Small intestine (tissue), 7 donors: ENCODE data around the gene NOP9. TPM values are rescaled to one million over a fixed set of nuclear protein-coding genes. Genes with fewer than 3 reads are reported as not detected.

Source experiments
- DNase-seq, 2 donors: peaks; one replicate each; pipeline versions ENCODE4 v3.0.0 to v3.0.0-alpha.2; 2013
- FAIRE-seq: peaks from 2 replicates; lab custom pipeline; 2012; peaks lifted over from hg19 to GRCh38; lab: Jason Lieb, UNC
- H3K27ac ChIP-seq, 3 donors: one replicate each; pipeline ENCODE4 v1.5.1; 2013; ENCODE audit warnings: low read length in 2 of 3, mild to moderate bottlenecking in 2 of 3, control low read depth in 1 of 3, inconsistent platforms in 1 of 3, low read depth in 1 of 3, moderate library complexity in 1 of 3
- H3K27me3 ChIP-seq, 3 donors: one replicate each; pipeline ENCODE4 v1.6.1; 2013; ENCODE audit warnings: low read length in 3 of 3, inconsistent platforms in 1 of 3; ENCODE audit not compliant: control insufficient read depth in 3 of 3, insufficient read depth in 3 of 3
- H3K36me3 ChIP-seq, 3 donors: one replicate each; pipeline ENCODE4 v1.6.1; 2013; ENCODE audit warnings: low read length in 3 of 3, inconsistent platforms in 1 of 3, low read depth in 1 of 3, mild to moderate bottlenecking in 1 of 3, moderate library complexity in 1 of 3; ENCODE audit not compliant: control insufficient read depth in 3 of 3, insufficient read depth in 2 of 3
- H3K4me1 ChIP-seq, 3 donors: one replicate each; pipeline ENCODE4 v1.6.1; 2013; ENCODE audit warnings: low read length in 2 of 3, inconsistent platforms in 1 of 3, low read depth in 1 of 3, mild to moderate bottlenecking in 1 of 3, moderate library complexity in 1 of 3; ENCODE audit not compliant: control insufficient read depth in 3 of 3, insufficient read depth in 2 of 3
- H3K4me3 ChIP-seq, 3 donors: one replicate each; pipeline ENCODE4 v1.5.1; 2013; ENCODE audit warnings: low read length in 3 of 3, control low read depth in 1 of 3, inconsistent platforms in 1 of 3, low read depth in 1 of 3, mild to moderate bottlenecking in 1 of 3, moderate library complexity in 1 of 3
- H3K9me3 ChIP-seq, 2 donors: one replicate each; pipeline ENCODE4 v1.6.1; 2013; ENCODE audit warnings: low read depth in 1 of 2, low read length in 1 of 2; ENCODE audit not compliant: control insufficient read depth in 2 of 2, insufficient read depth in 1 of 2
- WGBS, 3 donors: extraction: QIAGEN DNeasy Blood & Tissue Kit; methylation state at CpG; one replicate each; pipeline ENCODE4 v1.1.7; 2013; 5-methylcytosine and 5-hydroxymethylcytosine counted together
- polyA plus RNA-seq, 4 donors: library from polyadenylated mRNA; stranded (reverse) in 3 of 4; unstranded in 1 of 4; fragments of 200-250 nt in 3 of 4; fragments of 120-200 nt in 1 of 4; gene quantifications; one replicate each; pipeline versions ENCODE4 v1.2.1 to v1.2.3, GENCODE V29; 2013
- donor health status: healthy with polysubstance abuse.
- donor health status: control.
- donor health status: control.
- donor health status: Bipolar disorder and iron deficiency.
- donor health status: healthy.

NOP9 gene
- polyA plus RNA-seq, 4 donors = 9.7 to 22.5 (median 16.0) TPM

DNA sequence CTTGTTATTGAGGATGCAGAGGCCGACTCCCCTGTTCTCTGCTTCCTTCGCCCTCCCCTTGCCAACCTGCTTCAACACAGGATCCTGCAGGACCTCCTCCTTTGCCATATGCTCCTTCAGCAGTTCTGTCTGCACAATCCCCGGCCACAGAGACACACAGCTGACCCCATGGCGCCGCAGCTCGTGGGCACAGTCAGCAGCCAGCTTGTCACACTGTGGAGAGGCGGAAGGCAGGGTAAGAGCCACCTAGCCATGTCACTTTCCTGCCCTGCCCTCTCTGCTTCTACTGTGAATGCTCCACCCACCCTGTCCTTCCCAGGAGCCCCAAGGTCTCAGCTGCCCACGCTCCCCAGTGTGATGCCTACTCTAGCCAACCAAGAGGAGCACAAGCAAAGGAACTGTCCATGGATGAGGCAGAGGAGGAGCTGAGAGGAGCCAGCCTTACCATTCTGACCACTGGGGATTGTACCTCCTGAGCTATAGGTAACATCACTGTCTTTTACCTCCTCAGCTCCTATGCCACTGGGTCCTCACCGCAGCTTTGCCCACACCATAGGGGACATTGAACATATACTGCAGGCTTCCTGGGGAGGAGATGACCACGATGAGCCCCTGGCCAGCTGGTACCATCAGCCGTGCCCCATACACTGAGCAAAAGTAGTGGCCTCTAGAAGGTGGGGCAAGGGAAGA, 7.4 kb upstream of the NOP9 start:
- Histone ChIP-seq H3K4me3 (no peak overlapping the region), H3K27me3 (no peaks in the 10 kb centered on the region), H3K9me3 (no peaks in the 10 kb centered on the region), H3K36me3 (peaks cover 5 to 68% (median 29%) of the 10 kb centered on the region in 3 donors), H3K4me1 (peaks cover 0 to 8% (median 0%) of the 10 kb centered on the region in 3 donors), H3K27ac (no peak overlapping the region)
- DNase-seq (no peak), FAIRE-seq (no peak)
- 93 to 96% (median 93%) methylated on average over 11 of the region's 11 CpGs for WGBS, 3 donors

DNA sequence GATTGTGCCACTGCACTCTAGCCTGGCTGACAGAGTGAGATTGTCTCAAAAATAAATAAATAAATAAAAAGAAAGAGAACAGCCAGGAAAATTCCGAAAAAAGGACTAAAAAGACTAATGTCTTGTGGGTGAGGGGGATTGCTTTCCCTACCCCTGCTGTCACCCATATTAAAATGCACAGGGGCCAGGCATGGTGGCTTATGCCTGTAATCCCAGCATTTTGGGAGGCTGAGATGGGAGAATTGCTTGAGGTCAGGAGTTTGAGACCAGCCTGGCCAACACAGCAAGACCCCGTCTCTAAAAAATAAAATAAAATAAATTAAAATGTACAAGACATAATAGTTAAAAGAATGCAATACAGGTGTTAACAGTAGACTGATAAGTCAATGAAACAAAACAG, 6.1 kb upstream of the NOP9 start:
- 91 to 96% (median 95%) methylated on average over 2 of the region's 2 CpGs for WGBS, 3 donors
- FAIRE-seq = no peak
- Histone ChIP-seq H3K27ac (no peak overlapping the region), H3K27me3 (no peaks in the 10 kb centered on the region), H3K4me1 (peaks cover 0 to 15% (median 0%) of the 10 kb centered on the region in 3 donors), H3K4me3 (no peak overlapping the region), H3K9me3 (no peaks in the 10 kb centered on the region), H3K36me3 (peaks cover 5 to 70% (median 29%) of the 10 kb centered on the region in 3 donors)
- no peak for DNase-seq

DNA sequence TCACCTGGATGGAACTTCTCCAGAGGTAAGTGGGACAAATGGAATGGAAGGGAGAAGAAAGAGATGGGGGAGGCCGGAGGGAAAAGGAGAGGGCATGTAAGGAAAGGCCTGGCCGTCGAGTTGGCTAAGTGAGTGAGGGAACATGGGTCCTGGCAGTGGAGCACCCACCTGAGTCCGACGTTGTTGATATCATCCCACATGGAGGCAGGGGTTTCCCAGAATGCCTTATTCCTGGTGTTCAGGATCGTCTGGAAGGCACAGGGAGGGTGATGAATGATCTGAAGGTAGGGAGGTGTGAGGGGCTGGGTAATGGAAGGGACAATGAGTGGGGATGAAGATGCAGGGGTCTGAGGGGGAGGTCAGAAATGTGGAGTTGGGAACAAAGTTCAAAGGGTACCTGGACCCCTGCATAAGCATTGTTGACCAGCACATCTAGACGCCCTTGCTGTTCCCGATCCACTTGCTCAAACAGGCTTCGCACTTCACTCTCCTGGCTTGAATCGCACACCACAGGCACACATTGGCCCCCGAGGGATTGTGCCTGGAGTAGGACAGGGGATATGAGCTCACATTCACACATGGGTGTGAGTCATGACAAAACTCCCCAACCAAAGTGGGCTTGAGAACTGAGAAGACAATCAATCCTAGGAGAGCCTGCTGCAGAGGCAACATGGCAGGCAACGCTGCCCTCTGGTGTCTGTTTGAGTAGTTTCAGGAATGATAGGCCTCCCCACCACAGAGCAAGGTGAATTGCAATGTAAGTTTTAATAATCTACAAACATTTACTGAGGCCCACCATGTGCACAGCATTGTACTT, 3.1 kb upstream of the NOP9 start:
- FAIRE-seq (no peak), DNase-seq (peak; percentile 72 to 77)
- 67% methylated on average over 12 of the region's 12 CpGs for WGBS, 3 donors
- Histone ChIP-seq H3K27me3 (no peaks in the 10 kb centered on the region), H3K4me3 (no peak overlapping the region), H3K27ac (peak overlapping the region in 1 of 3 donors; percentile 56), H3K4me1 (peaks cover 0 to 36% (median 0%) of the 10 kb centered on the region in 3 donors), H3K36me3 (peaks cover under 1 to 53% (median 16%) of the 10 kb centered on the region in 3 donors), H3K9me3 (no peaks in the 10 kb centered on the region)

DNA sequence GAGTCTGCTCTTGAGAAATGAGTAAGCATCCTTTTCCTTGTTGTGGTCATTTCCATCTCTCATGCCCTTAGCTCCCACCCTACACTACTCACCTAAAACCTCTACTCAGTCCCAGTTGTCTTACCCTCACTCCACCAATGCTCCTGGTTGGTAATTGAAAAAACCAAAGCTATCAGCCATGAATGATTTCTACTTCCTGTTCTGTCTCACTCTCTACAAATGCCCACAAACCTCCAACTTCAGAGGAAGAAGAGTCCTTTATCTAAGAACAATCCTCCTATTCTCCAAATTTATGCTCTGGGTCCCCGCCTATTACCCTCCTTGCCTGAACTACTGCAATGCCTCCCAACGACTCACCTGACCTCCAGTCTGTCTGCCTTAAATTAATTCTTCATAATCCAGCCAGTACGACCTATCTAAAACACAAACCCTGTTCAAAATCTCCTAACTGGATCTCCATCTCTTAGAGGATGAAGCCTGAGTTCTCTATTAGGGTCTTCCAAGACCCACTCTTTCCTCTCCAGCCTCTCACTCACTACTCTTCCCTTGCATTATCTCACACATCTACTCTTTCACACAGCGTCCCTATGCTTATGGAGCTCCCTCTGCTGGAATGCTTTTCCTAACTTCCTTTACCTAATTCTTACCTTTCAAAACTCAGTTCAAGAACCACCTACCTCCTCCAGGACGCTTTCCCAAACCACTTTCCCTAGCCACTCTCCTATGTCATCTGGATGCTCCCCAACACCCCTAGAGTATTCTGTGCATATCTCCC, 2.3 kb upstream of the NOP9 start:
- H3K4me3 ChIP-seq = peak overlapping the region in 1 of 3 donors; percentile 1
- H3K27ac ChIP-seq = peak overlapping the region in 1 of 3 donors; percentile 56
- H3K36me3 ChIP-seq = peaks cover 8 to 50% (median 18%) of the 10 kb centered on the region in 3 donors
- H3K4me1 ChIP-seq = peaks cover 0 to 45% (median 0%) of the 10 kb centered on the region in 3 donors
- peak; percentile 66 to 67 for DNase-seq
- 29 to 44% (median 30%) methylated on average over 5 of the region's 5 CpGs for WGBS, 3 donors
- FAIRE-seq = no peak
- no peaks in the 10 kb centered on the region for H3K9me3 ChIP-seq
- H3K27me3 ChIP-seq = no peaks in the 10 kb centered on the region

DNA sequence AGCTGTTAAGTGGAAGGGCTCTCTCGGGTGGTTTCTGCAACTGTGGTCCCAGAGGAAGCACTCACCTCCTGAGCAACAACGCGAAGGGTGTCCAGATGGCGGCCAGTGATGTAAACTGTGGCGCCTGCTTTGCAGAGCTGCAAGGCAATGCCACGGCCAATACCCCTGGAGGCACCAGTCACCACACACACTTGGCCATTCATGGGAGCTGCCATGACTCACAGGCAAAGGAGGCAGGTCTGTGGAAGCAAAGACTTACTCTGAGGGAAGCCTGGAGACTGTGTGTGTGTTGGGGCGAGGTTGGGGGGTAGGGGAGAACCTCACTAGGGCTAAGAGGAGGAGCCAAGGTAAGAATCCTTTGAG, 777 bp upstream of the NOP9 start:
- Histone ChIP-seq H3K27ac (peak overlapping the region; percentile 93 to 98 (median 94)), H3K36me3 (peaks cover 8 to 54% (median 20%) of the 10 kb centered on the region in 3 donors), H3K4me3 (peak overlapping the region; percentile 57 to 97 (median 88)), H3K27me3 (no peaks in the 10 kb centered on the region), H3K9me3 (no peaks in the 10 kb centered on the region), H3K4me1 (peaks cover 0 to 59% (median 4%) of the 10 kb centered on the region in 3 donors)
- WGBS, 3 donors = 30 to 50% (median 35%) methylated on average over 7 of the region's 7 CpGs
- FAIRE-seq (no peak), DNase-seq (peak; percentile 60 to 67)

DNA sequence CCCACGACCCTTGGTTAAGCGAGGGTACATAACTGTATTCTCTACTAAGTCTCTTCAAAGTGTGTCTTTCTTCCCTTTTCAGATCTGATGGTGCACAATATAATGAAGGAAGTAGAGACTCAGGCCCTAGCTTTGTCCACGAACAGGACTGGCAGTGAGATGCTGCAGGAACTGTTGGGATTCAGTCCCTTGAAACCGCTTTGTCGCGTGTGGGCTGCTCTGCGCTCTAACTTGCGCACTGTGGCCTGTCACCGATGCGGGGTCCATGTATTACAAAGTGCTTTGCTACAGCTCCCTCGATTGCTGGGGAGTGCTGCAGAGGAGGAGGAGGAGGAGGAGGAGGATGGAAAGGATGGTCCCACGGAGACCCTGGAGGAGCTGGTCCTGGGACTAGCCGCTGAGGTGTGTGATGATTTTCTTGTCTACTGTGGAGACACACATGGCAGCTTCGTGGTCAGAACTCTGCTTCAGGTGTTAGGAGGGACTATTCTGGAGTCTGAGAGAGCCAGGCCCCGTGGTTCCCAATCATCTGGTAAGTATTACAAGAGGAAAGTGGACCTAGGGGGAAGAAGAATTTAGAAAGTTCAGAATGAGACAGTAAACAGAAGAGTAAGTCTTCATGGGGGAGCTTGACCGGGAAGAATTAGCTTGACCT, 803 bp downstream of the NOP9 start:
- Histone ChIP-seq H3K27me3 (no peaks in the 10 kb centered on the region), H3K4me3 (peak overlapping the region; percentile 80 to 97 (median 88)), H3K27ac (peak overlapping the region; percentile 79 to 98 (median 88)), H3K9me3 (no peaks in the 10 kb centered on the region), H3K4me1 (peaks cover 0 to 72% (median 4%) of the 10 kb centered on the region in 3 donors), H3K36me3 (peaks cover 18 to 62% (median 26%) of the 10 kb centered on the region in 3 donors)
- DNase-seq = no peak
- FAIRE-seq = no peak
- 14 to 27% (median 18%) methylated on average over 16 of the region's 16 CpGs for WGBS, 3 donors

DNA sequence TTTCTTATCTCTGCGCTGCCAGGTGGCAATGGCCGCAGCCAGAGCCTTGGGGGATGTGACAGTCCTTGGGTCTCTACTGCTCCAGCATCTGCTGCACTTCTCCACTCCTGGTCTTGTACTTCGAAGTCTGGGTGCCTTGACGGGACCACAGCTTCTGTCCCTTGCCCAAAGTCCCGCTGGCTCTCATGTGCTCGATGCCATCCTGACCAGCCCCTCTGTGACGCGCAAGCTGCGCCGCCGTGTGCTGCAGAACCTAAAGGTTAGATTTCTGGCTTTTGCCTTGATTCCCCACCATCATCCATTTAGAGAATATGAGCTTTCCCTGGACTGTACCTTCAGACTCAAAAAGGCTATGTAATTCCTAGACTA, 4.4 kb downstream of the NOP9 start:
- Histone ChIP-seq H3K4me1 (peaks cover 0 to 85% (median 6%) of the 10 kb centered on the region in 3 donors), H3K36me3 (peaks cover 27 to 67% (median 31%) of the 10 kb centered on the region in 3 donors)

More for the DNA sequence above, 4.4 kb downstream of the NOP9 start:
- Histone ChIP-seq H3K27me3 (no peaks in the 10 kb centered on the region), H3K27ac (peak overlapping the region in 2 of 3 donors; percentile 73 to 84), H3K4me3 (no peak overlapping the region), H3K9me3 (no peaks in the 10 kb centered on the region)
- no peak for DNase-seq
- FAIRE-seq = no peak
- 66 to 91% (median 76%) methylated on average over 11 of the region's 11 CpGs for WGBS, 3 donors
